Lower lobe of right lung (tissue), 2 donors: Measurements from ENCODE around the gene BCDIN3D. TPM values are rescaled to one million over a fixed set of nuclear protein-coding genes. Genes with fewer than 3 reads are reported as not detected.

Source experiments
- ATAC-seq, 2 donors: fragments of 200-7000 bp; cut with Tn5 transposase; one replicate each; pipeline ENCODE4 v1.9.1; 2020 to 2022; ENCODE audit warnings: mild to moderate bottlenecking in 2 of 2, moderate library complexity in 2 of 2
- DNase-seq: peaks from one replicate; pipeline ENCODE4 v3.0.0-alpha.2; 2020
- H3K27ac ChIP-seq: fragments of 200-600 bp; one replicate; pipeline ENCODE4 v1.8.0; 2022
- H3K27me3 ChIP-seq: fragments of 200-600 bp; one replicate; pipeline ENCODE4 v1.8.0; 2022; ENCODE audit warnings: low read depth
- H3K36me3 ChIP-seq: fragments of 200-600 bp; one replicate; pipeline ENCODE4 v1.8.0; 2022; ENCODE audit warnings: mild to moderate bottlenecking
- H3K4me1 ChIP-seq: fragments of 200-600 bp; one replicate; pipeline ENCODE4 v1.8.0; 2022
- H3K4me3 ChIP-seq: fragments of 200-600 bp; one replicate; pipeline ENCODE4 v1.8.0; 2022; ENCODE audit warnings: mild to moderate bottlenecking
- H3K9me3 ChIP-seq: fragments of 200-600 bp; one replicate; pipeline ENCODE4 v1.8.0; 2022
- CTCF ChIP-seq: fragments of 200-600 bp; IDR thresholded peaks from one replicate; pipeline ENCODE4 v1.8.0; 2022; ENCODE audit warnings: antibody characterized with exemption, mild to moderate bottlenecking
- intact Hi-C: fragments of 100-400 bp; cut with DNase I; formaldehyde crosslinking; loops from one replicate; pipeline ENCODE4 v1.11.0; 2022
- total RNA-seq: library from RNA; stranded (reverse); fragmentation: NEBNext Ultra II Directional; extraction: Animal tissue kit (Norgen Biotek cat#: 25700); gene quantifications from one replicate; pipeline ENCODE4 v1.2.1, GENCODE V29; 2021
- donor health status: DM: no; HTN: yes; CAD: no; lungs with severe emphysema.

BCDIN3D gene
- total RNA-seq, 1 donor from 2014 or later: 5.1 TPM

- Histone ChIP-seq H3K27me3 (no peaks in the 10 kb centered on the region), H3K4me1 (no peaks in the 10 kb centered on the region), H3K36me3 (peaks cover 94% of the 10 kb centered on the region), H3K27ac (no peak overlapping the region), H3K4me3 (no peak overlapping the region), H3K9me3 (no peaks in the 10 kb centered on the region)
- DNase-seq: no peak
- intact Hi-C loops: no loop called here
- TF ChIP-seq CTCF: no peak
- no peak for ATAC-seq
These were observed 44.0 kb downstream of the BCDIN3D start for GRCh38 chr12:49798934-49799333.

- no peaks in the 10 kb centered on the region for H3K4me1 ChIP-seq
- no peaks in the 10 kb centered on the region for H3K9me3 ChIP-seq
- no peak for ATAC-seq
- H3K27me3 ChIP-seq: no peaks in the 10 kb centered on the region
- intact Hi-C loops: no loop called here
- H3K27ac ChIP-seq: no peak overlapping the region
- TF ChIP-seq CTCF: no peak
- H3K36me3 ChIP-seq: peaks cover 87% of the 10 kb centered on the region
- no peak for DNase-seq
- H3K4me3 ChIP-seq: no peak overlapping the region
These were observed 44.7 kb downstream of the BCDIN3D start for GRCh38 chr12:49798248-49798647.

GRCh38 chr12:49797449-49797776, 45.5 kb downstream of the BCDIN3D start:
- no peaks in the 10 kb centered on the region for H3K27me3 ChIP-seq
- intact Hi-C loops: no loop called here
- no peaks in the 10 kb centered on the region for H3K9me3 ChIP-seq
- DNase-seq (no peak), ATAC-seq (peak in 1 of 2 donors; percentile 7)
- TF ChIP-seq CTCF: no peak
- peaks cover 81% of the 10 kb centered on the region for H3K36me3 ChIP-seq
- H3K4me3 ChIP-seq: no peak overlapping the region
- peak overlapping the region; percentile 36 for H3K27ac ChIP-seq
- H3K4me1 ChIP-seq: no peaks in the 10 kb centered on the region

GRCh38 chr12:49796606-49797448, 46.1 kb downstream of the BCDIN3D start:
- ATAC-seq: no peak
- Histone ChIP-seq H3K36me3 (peaks cover 81% of the 10 kb centered on the region), H3K4me1 (no peaks in the 10 kb centered on the region), H3K27me3 (no peaks in the 10 kb centered on the region), H3K4me3 (no peak overlapping the region), H3K9me3 (no peaks in the 10 kb centered on the region), H3K27ac (peak overlapping the region; percentile 36)
- no peak for TF ChIP-seq CTCF
- no peak for DNase-seq
- intact Hi-C loops: no loop called here

- ATAC-seq (no peak), DNase-seq (no peak)
- Histone ChIP-seq H3K9me3 (no peaks in the 10 kb centered on the region), H3K27ac (no peak overlapping the region), H3K4me3 (no peak overlapping the region), H3K36me3 (peaks cover 81% of the 10 kb centered on the region), H3K4me1 (no peaks in the 10 kb centered on the region), H3K27me3 (no peaks in the 10 kb centered on the region)
- intact Hi-C loops: no loop called here
- no peak for TF ChIP-seq CTCF
These were observed 46.8 kb downstream of the BCDIN3D start for GRCh38 chr12:49796155-49796554.
